Osteoblast (primary cell): ENCODE results near the gene GNAT1. TPM values are rescaled to one million over a fixed set of nuclear protein-coding genes. Genes with fewer than 3 reads are reported as not detected.
A peak's percentile ranks its signal among the peaks of the same experiment; 100 is the strongest.

Source experiments
- DNase-seq: peaks from one replicate; pipeline ENCODE4 v3.0.0; 2011; ENCODE audit warnings: low spot score, mixed read lengths; ENCODE audit not compliant: insufficient read length; ENCODE audit errors: missing footprints
- H2AFZ ChIP-seq: 2 replicates; pipeline ENCODE4 v1.6.0; 2011; ENCODE audit warnings: mild to moderate bottlenecking, low read length
- H3K27ac ChIP-seq: 2 replicates; pipeline ENCODE4 v1.5.1; 2011; ENCODE audit warnings: mild to moderate bottlenecking, low read depth, low read length, moderate library complexity
- H3K27me3 ChIP-seq: 2 replicates; pipeline ENCODE4 v1.6.0; 2012; ENCODE audit warnings: mild to moderate bottlenecking, control low read depth, inconsistent platforms, low read length, moderate library complexity; ENCODE audit not compliant: insufficient read depth
- H3K36me3 ChIP-seq: 2 replicates; pipeline ENCODE4 v1.5.1; 2011; ENCODE audit warnings: mild to moderate bottlenecking, low read length, control low read depth, moderate library complexity; ENCODE audit not compliant: insufficient read depth
- H3K4me1 ChIP-seq: 2 replicates; pipeline ENCODE4 v1.5.1; 2011; ENCODE audit warnings: mild to moderate bottlenecking, low read length, control low read depth, moderate library complexity; ENCODE audit not compliant: insufficient read depth
- H3K4me2 ChIP-seq: 2 replicates; pipeline ENCODE4 v1.6.0; 2011; ENCODE audit warnings: mild to moderate bottlenecking, low read length; ENCODE audit not compliant: insufficient read depth
- H3K4me3 ChIP-seq: fragments of 200-600 bp; sonication (generic); 3 replicates; pipeline ENCODE4 v1.5.1; 2012; ENCODE audit warnings: mild to moderate bottlenecking, low read length, inconsistent platforms; ENCODE audit not compliant: insufficient read depth
- H3K79me2 ChIP-seq: 2 replicates; pipeline ENCODE4 v1.6.0; 2012; ENCODE audit warnings: mild to moderate bottlenecking, low read length, control low read depth, inconsistent platforms; ENCODE audit not compliant: insufficient read depth
- H3K9me3 ChIP-seq: 2 replicates; pipeline ENCODE4 v1.5.1; 2011; ENCODE audit warnings: low read depth, low read length, control low read depth
- H4K20me1 ChIP-seq: 2 replicates; pipeline ENCODE4 v1.6.0; 2012; ENCODE audit warnings: mild to moderate bottlenecking, low read length, control low read depth; ENCODE audit not compliant: insufficient read depth
- CTCF ChIP-seq: IDR thresholded peaks from 2 replicates; pipeline ENCODE4 v1.5.1; 2011; ENCODE audit warnings: mild to moderate bottlenecking, low read depth, low read length, moderate library complexity; ENCODE audit errors: extremely low read depth
- total RNA-seq: library from RNA; depleted of rRNA; stranded (reverse); fragments of >200 nt; gene quantifications from 2 replicates; pipeline ENCODE4 v1.2.3, GENCODE V29; 2012

The GNAT1 gene
- total RNA-seq, 1 donor, result not detected

GRCh38 chr3:50153782-50154475 is 37.5 kb upstream of the GNAT1 start:
- Histone ChIP-seq H3K4me1 (peaks cover 22% of the 10 kb centered on the region), H3K4me3 (no peak overlapping the region), H3K27me3 (peaks cover 8% of the 10 kb centered on the region), H3K4me2 (peak overlapping the region; percentile 55), H2AFZ (no peak overlapping the region), H3K9me3 (no peaks in the 10 kb centered on the region), H4K20me1 (no peaks in the 10 kb centered on the region), H3K79me2 (peaks cover 35% of the 10 kb centered on the region), H3K36me3 (no peaks in the 10 kb centered on the region), H3K27ac (no peak overlapping the region)
- TF ChIP-seq CTCF, result no peak
- DNase-seq, result no peak

DNA sequence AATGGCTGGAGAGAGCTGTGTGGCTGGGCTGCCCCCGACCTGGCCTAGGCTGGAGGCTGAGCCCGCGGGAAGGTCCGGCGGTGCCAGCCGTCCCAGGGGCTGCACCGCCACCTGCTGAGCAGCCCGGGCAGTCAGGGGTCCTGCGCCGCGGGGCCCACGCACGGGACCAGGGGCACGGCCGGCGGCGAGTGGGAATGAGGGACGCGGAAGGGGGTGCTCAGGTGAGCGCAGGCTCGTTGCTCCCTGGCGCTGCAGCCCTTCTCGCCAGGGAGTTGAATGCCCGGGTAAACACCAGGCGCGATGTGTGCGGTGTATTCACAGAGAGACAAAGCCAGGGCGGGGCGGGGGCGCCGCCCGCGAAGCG is 37.0 kb upstream of the GNAT1 start:
- no peak overlapping the region for H3K27ac ChIP-seq
- H3K79me2 ChIP-seq, result peaks cover 40% of the 10 kb centered on the region
- peak overlapping the region; percentile 51 for H3K4me3 ChIP-seq
- H3K4me2 ChIP-seq, result peak overlapping the region; percentile 55
- TF ChIP-seq CTCF, result no peak
- peaks cover 8% of the 10 kb centered on the region for H3K27me3 ChIP-seq
- no peak overlapping the region for H2AFZ ChIP-seq
- no peaks in the 10 kb centered on the region for H3K36me3 ChIP-seq
- H4K20me1 ChIP-seq, result no peaks in the 10 kb centered on the region
- H3K9me3 ChIP-seq, result no peaks in the 10 kb centered on the region
- peaks cover 22% of the 10 kb centered on the region for H3K4me1 ChIP-seq
- peak; percentile 91 for DNase-seq

DNA sequence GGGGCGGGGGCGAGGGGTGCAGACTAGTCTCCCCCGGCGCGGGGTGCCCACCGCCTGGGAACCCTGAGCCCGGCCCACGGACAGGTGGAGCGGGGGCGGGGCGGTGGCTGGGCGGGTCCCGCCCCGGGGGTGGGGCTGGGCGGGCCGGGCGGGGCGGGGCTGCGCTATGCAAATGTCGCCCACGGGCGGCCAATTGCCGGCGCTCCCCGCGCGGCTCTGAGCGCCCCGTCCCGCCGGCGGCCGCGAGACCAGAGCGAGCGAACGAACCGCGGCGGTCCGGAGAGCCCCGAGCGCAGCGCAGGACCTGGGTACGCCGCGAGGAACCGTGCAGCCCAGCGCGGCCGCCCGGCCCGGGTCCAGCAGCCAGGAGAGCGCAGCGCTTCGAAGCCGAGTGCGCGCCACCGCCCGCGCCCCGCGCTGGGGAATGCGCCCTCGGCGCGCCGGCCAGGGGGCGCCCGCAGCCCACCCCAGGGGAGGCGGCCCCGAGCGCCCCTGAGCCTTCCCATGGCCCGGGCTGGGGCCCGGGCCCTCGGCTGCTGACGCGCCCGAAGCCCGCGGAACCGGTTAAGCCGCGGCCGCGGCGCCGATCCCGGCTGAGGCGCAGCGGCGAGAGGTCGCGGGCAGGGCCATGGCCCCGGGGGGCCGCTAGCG is 36.4 kb upstream of the GNAT1 start, which contains the start of gene SEMA3F:
Gene SEMA3F, plus strand, starts transcription at position 485 of the 651 bp plus-strand sequence. CDS start 4,299 bp downstream, outside the sequence.
- Histone ChIP-seq H3K4me1 (peaks cover 22% of the 10 kb centered on the region), H4K20me1 (no peaks in the 10 kb centered on the region), H3K79me2 (peaks cover 40% of the 10 kb centered on the region), H3K27ac (no peak within 1 kb of the TSS), H3K27me3 (peaks cover 8% of the 10 kb centered on the region), H3K9me3 (no peaks in the 10 kb centered on the region), H3K36me3 (no peaks in the 10 kb centered on the region), H3K4me2 (peak within 1 kb of the TSS; percentile 65), H2AFZ (no peak within 1 kb of the TSS), H3K4me3 (peak within 1 kb of the TSS; percentile 73)
- DNase-seq, result peak; percentile 99
- TF ChIP-seq CTCF, result no peak

DNA sequence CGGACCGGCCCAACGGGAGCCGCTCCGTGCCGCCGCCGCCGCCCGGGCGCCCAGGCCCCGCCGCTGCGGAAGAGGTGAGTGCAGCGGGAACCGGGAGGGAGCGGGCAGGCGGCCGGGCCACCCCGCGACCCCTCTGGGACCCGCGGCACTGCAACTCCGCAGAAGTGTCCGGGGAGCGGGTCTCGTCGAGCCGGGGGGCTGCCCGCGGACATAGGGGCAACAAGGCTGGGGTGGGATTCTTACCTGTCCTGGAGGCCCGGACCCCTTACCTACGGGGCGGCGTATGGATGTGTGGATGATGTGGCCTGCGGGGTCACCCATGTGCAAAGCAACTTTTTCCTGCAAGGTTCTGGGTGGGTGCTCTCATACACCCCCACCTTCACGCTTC is 35.9 kb upstream of the GNAT1 start:
- Histone ChIP-seq H3K79me2 (peaks cover 40% of the 10 kb centered on the region), H2AFZ (no peak overlapping the region), H4K20me1 (no peaks in the 10 kb centered on the region), H3K4me1 (peaks cover 22% of the 10 kb centered on the region), H3K4me2 (peak overlapping the region; percentile 65), H3K27me3 (peaks cover 8% of the 10 kb centered on the region), H3K27ac (no peak overlapping the region), H3K36me3 (no peaks in the 10 kb centered on the region), H3K4me3 (peak overlapping the region; percentile 73), H3K9me3 (no peaks in the 10 kb centered on the region)
- no peak for TF ChIP-seq CTCF
- DNase-seq, result no peak
